ENCODE results near the gene BDKRB2.

Gene BDKRB2

GRCh38 chr14:96204151-96205058 lies at the start of gene BDKRB2:
Gene BDKRB2, plus strand, starts transcription at chr14:96204839. Its CDS starts 32,269 bp downstream, at chr14:96237108.
- Histone ChIP-seq H3K9ac (ENCODE audit: low read length in 5 of 5) (peak within 1 kb of the TSS in 4 of 5 donors; percentile 51 to 78 (median 74)), H3K4me3 (ENCODE audit: low read depth in 1 of 5, low read length in 5 of 5) (peak within 1 kb of the TSS; percentile 55 to 84 (median 70)), H3K4me1 (ENCODE audit: control insufficient read depth in 5 of 5, insufficient read depth in 5 of 5, low read length in 5 of 5) (peaks cover 2 to 36% (median 25%) of the 10 kb centered on the region in 5 donors), H3K27me3 (ENCODE audit: control insufficient read depth in 5 of 5, insufficient read depth in 4 of 5, low read length in 5 of 5) (peaks cover 7 to 34% (median 24%) of the 10 kb centered on the region in 5 donors), H3K27ac (ENCODE audit: low read depth, low read length) (peak within 1 kb of the TSS; percentile 60), H3K9me3 (ENCODE audit: control insufficient read depth in 5 of 5, low read length in 5 of 5) (no peaks in the 10 kb centered on the region), H3K36me3 (ENCODE audit: control insufficient read depth in 5 of 5, insufficient read depth in 5 of 5, low read length in 5 of 5) (no peaks in the 10 kb centered on the region)

DNA sequence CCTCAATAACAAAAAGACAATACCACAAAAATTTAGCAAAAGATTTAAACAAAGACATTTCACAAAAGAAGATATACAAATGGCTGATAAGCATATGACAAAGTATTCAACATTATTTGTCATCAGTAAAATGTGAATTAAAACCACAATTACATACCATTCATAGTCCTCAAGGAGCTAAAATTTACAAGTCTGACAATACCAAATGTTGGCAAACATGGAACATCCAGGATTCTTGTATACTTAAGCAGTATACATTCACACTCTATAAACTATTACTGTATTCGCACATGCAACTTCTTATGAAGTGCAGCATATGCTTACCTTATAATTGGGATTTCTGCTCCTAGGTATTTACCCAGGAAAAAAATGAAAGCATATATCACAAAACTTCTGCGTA lies 49.7 kb upstream of the BDKRB2 start:
- Histone ChIP-seq H3K4me3 (ENCODE audit: low read depth in 1 of 5, low read length in 5 of 5) (no peak overlapping the region), H3K36me3 (ENCODE audit: control insufficient read depth in 5 of 5, insufficient read depth in 5 of 5, low read length in 5 of 5) (no peaks in the 10 kb centered on the region), H3K9ac (ENCODE audit: low read length in 5 of 5) (no peak overlapping the region), H3K9me3 (ENCODE audit: control insufficient read depth in 5 of 5, low read length in 5 of 5) (peaks cover 0 to 3% (median 0%) of the 10 kb centered on the region in 5 donors), H3K27me3 (ENCODE audit: control insufficient read depth in 5 of 5, insufficient read depth in 4 of 5, low read length in 5 of 5) (no peaks in the 10 kb centered on the region), H3K27ac (ENCODE audit: low read depth, low read length) (no peak overlapping the region), H3K4me1 (ENCODE audit: control insufficient read depth in 5 of 5, insufficient read depth in 5 of 5, low read length in 5 of 5) (no peaks in the 10 kb centered on the region)

GRCh38 chr14:96156804-96157760 lies 47.6 kb upstream of the BDKRB2 start:
- Histone ChIP-seq H3K27ac (ENCODE audit: low read depth, low read length) (no peak overlapping the region), H3K36me3 (ENCODE audit: control insufficient read depth in 5 of 5, insufficient read depth in 5 of 5, low read length in 5 of 5) (no peaks in the 10 kb centered on the region), H3K9ac (ENCODE audit: low read length in 5 of 5) (no peak overlapping the region), H3K27me3 (ENCODE audit: control insufficient read depth in 5 of 5, insufficient read depth in 4 of 5, low read length in 5 of 5) (no peaks in the 10 kb centered on the region), H3K9me3 (ENCODE audit: control insufficient read depth in 5 of 5, low read length in 5 of 5) (peaks cover 0 to 3% (median 0%) of the 10 kb centered on the region in 5 donors), H3K4me3 (ENCODE audit: low read depth in 1 of 5, low read length in 5 of 5) (no peak overlapping the region), H3K4me1 (ENCODE audit: control insufficient read depth in 5 of 5, insufficient read depth in 5 of 5, low read length in 5 of 5) (no peaks in the 10 kb centered on the region)

DNA sequence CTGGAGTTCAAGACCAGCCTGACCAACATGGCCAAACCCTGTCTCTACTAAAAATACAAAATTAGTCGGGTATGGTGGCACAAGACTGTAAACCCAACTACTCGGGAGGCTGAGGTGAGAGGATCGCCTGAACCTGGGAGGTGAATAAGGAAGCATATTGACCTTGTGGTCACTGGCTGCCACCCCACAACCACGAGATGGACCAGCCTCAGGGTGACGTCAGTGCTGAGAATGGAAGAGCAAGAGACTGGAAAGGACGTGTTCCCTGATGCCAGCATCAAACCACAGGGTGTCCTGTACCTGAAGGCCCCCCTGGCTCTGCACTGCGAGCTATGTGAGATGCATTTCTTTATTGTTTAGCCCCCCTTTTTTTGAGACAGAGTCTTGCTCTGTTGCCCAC lies 45.9 kb upstream of the BDKRB2 start:
- Histone ChIP-seq H3K27me3 (ENCODE audit: control insufficient read depth in 5 of 5, insufficient read depth in 4 of 5, low read length in 5 of 5) (no peaks in the 10 kb centered on the region), H3K4me1 (ENCODE audit: control insufficient read depth in 5 of 5, insufficient read depth in 5 of 5, low read length in 5 of 5) (no peaks in the 10 kb centered on the region), H3K27ac (ENCODE audit: low read depth, low read length) (no peak overlapping the region), H3K9ac (ENCODE audit: low read length in 5 of 5) (no peak overlapping the region), H3K9me3 (ENCODE audit: control insufficient read depth in 5 of 5, low read length in 5 of 5) (peaks cover 0 to 3% (median 0%) of the 10 kb centered on the region in 5 donors), H3K36me3 (ENCODE audit: control insufficient read depth in 5 of 5, insufficient read depth in 5 of 5, low read length in 5 of 5) (no peaks in the 10 kb centered on the region), H3K4me3 (ENCODE audit: low read depth in 1 of 5, low read length in 5 of 5) (no peak overlapping the region)

GRCh38 chr14:96160076-96160912 lies 44.3 kb upstream of the BDKRB2 start:
- Histone ChIP-seq H3K27me3 (ENCODE audit: control insufficient read depth in 5 of 5, insufficient read depth in 4 of 5, low read length in 5 of 5) (no peaks in the 10 kb centered on the region), H3K9ac (ENCODE audit: low read length in 5 of 5) (no peak overlapping the region), H3K4me1 (ENCODE audit: control insufficient read depth in 5 of 5, insufficient read depth in 5 of 5, low read length in 5 of 5) (no peaks in the 10 kb centered on the region), H3K9me3 (ENCODE audit: control insufficient read depth in 5 of 5, low read length in 5 of 5) (no peaks in the 10 kb centered on the region), H3K36me3 (ENCODE audit: control insufficient read depth in 5 of 5, insufficient read depth in 5 of 5, low read length in 5 of 5) (no peaks in the 10 kb centered on the region), H3K27ac (ENCODE audit: low read depth, low read length) (no peak overlapping the region), H3K4me3 (ENCODE audit: low read depth in 1 of 5, low read length in 5 of 5) (no peak overlapping the region)

DNA sequence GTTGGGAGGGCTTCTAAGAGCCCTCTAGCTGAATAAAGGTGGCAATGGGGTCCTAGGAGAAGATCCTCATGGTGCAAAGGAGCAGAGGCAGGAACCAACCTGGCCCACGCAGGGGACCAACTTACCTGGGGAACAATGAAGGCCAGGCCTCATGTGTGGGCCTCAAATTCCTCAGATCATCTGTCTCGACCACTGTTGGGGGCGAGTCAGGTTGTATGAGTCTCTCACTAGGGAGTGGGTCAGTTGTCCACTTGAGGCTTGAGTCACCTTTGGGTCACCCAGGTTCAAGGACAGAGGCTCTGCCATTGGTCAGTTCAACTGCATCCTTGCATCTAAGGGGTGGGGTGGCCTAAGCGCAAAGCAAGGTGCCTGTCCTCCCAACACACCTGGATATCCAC lies 43.7 kb upstream of the BDKRB2 start:
- H3K27ac ChIP-seq (ENCODE audit: low read depth, low read length) = no peak overlapping the region
- H3K4me3 ChIP-seq (ENCODE audit: low read depth in 1 of 5, low read length in 5 of 5) = no peak overlapping the region
- H3K36me3 ChIP-seq (ENCODE audit: control insufficient read depth in 5 of 5, insufficient read depth in 5 of 5, low read length in 5 of 5) = no peaks in the 10 kb centered on the region
- H3K27me3 ChIP-seq (ENCODE audit: control insufficient read depth in 5 of 5, insufficient read depth in 4 of 5, low read length in 5 of 5) = no peaks in the 10 kb centered on the region
- no peak overlapping the region for H3K9ac ChIP-seq (ENCODE audit: low read length in 5 of 5)
- no peaks in the 10 kb centered on the region for H3K9me3 ChIP-seq (ENCODE audit: control insufficient read depth in 5 of 5, low read length in 5 of 5)
- peaks cover 0 to 2% (median 0%) of the 10 kb centered on the region in 5 donors for H3K4me1 ChIP-seq (ENCODE audit: control insufficient read depth in 5 of 5, insufficient read depth in 5 of 5, low read length in 5 of 5)

GRCh38 chr14:96161636-96162035 lies 43.0 kb upstream of the BDKRB2 start:
- Histone ChIP-seq H3K27me3 (ENCODE audit: control insufficient read depth in 5 of 5, insufficient read depth in 4 of 5, low read length in 5 of 5) (peaks cover 0 to under 1% (median 0%) of the 10 kb centered on the region in 5 donors), H3K4me3 (ENCODE audit: low read depth in 1 of 5, low read length in 5 of 5) (no peak overlapping the region), H3K9me3 (ENCODE audit: control insufficient read depth in 5 of 5, low read length in 5 of 5) (no peaks in the 10 kb centered on the region), H3K4me1 (ENCODE audit: control insufficient read depth in 5 of 5, insufficient read depth in 5 of 5, low read length in 5 of 5) (peaks cover 0 to 9% (median 3%) of the 10 kb centered on the region in 5 donors), H3K9ac (ENCODE audit: low read length in 5 of 5) (no peak overlapping the region), H3K27ac (ENCODE audit: low read depth, low read length) (no peak overlapping the region), H3K36me3 (ENCODE audit: control insufficient read depth in 5 of 5, insufficient read depth in 5 of 5, low read length in 5 of 5) (no peaks in the 10 kb centered on the region)

DNA sequence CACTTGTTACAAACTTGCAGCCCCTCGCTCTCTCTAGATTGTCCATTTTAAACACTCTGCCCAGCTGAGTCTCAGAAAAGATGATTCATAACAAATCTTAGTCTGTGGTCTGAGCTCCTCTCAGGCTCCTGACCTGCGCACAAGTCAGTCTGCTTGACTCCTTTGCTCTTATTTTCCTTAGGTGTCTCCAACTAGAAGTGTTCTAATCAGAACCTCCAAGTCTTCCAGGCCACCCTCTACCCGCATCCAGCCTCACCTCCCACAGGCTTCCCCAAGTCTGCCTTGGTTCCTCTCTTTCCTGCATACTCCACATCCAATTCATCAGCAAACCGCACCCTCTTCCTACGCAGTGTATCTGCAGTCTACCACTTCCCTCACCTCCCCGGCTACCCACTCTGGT lies 42.4 kb upstream of the BDKRB2 start:
- Histone ChIP-seq H3K4me3 (ENCODE audit: low read depth in 1 of 5, low read length in 5 of 5) (no peak overlapping the region), H3K27ac (ENCODE audit: low read depth, low read length) (no peak overlapping the region), H3K4me1 (ENCODE audit: control insufficient read depth in 5 of 5, insufficient read depth in 5 of 5, low read length in 5 of 5) (peaks cover 0 to 14% (median 3%) of the 10 kb centered on the region in 5 donors), H3K9me3 (ENCODE audit: control insufficient read depth in 5 of 5, low read length in 5 of 5) (no peaks in the 10 kb centered on the region), H3K36me3 (ENCODE audit: control insufficient read depth in 5 of 5, insufficient read depth in 5 of 5, low read length in 5 of 5) (no peaks in the 10 kb centered on the region), H3K27me3 (ENCODE audit: control insufficient read depth in 5 of 5, insufficient read depth in 4 of 5, low read length in 5 of 5) (peaks cover 0 to 3% (median 0%) of the 10 kb centered on the region in 5 donors), H3K9ac (ENCODE audit: low read length in 5 of 5) (no peak overlapping the region)

- Histone ChIP-seq H3K9me3 (ENCODE audit: control insufficient read depth in 5 of 5, low read length in 5 of 5) (no peaks in the 10 kb centered on the region), H3K4me3 (ENCODE audit: low read depth in 1 of 5, low read length in 5 of 5) (no peak overlapping the region), H3K27ac (ENCODE audit: low read depth, low read length) (no peak overlapping the region), H3K27me3 (ENCODE audit: control insufficient read depth in 5 of 5, insufficient read depth in 4 of 5, low read length in 5 of 5) (peaks cover 0 to 3% (median 0%) of the 10 kb centered on the region in 5 donors), H3K9ac (ENCODE audit: low read length in 5 of 5) (no peak overlapping the region), H3K36me3 (ENCODE audit: control insufficient read depth in 5 of 5, insufficient read depth in 5 of 5, low read length in 5 of 5) (no peaks in the 10 kb centered on the region), H3K4me1 (ENCODE audit: control insufficient read depth in 5 of 5, insufficient read depth in 5 of 5, low read length in 5 of 5) (peaks cover 0 to 18% (median 3%) of the 10 kb centered on the region in 5 donors)
Observed at GRCh38 chr14:96162741-96163140, 41.9 kb upstream of the BDKRB2 start.
